SK-N-MC (cell line): ENCODE measurements around the gene C2CD2.

Experiments used
- DNase-seq: peaks from one replicate; pipeline ENCODE4 v3.0.0-alpha.2; 2011; ENCODE audit warnings: low read depth, low spot score
- H3K27ac ChIP-seq: fragments of 200-600 bp; sonication (generic); 2 replicates; pipeline ENCODE4 v1.5.1; 2016; ENCODE audit warnings: mixed run types
- H3K36me3 ChIP-seq: fragments of 200-600 bp; sonication (generic); 2 replicates; pipeline ENCODE4 v1.6.1; 2017; ENCODE audit warnings: antibody characterized with exemption, low read length, mixed read lengths; ENCODE audit not compliant: insufficient read depth
- H3K4me3 ChIP-seq: fragments of 200-600 bp; sonication (generic); 2 replicates; pipeline ENCODE4 v1.5.1; 2016
- H3K9ac ChIP-seq: fragments of 200-600 bp; sonication (generic); 2 replicates; pipeline ENCODE4 v1.8.0; 2017; ENCODE audit warnings: mixed run types, mixed read lengths; ENCODE audit not compliant: insufficient read length
- H3K9me3 ChIP-seq: fragments of 200-600 bp; sonication (generic); 2 replicates; pipeline ENCODE4 v1.6.1; 2017; ENCODE audit warnings: low read depth, mild to moderate bottlenecking, antibody characterized with exemption, low read length, moderate library complexity, mixed read lengths
- EZH2 ChIP-seq: fragments of 200-600 bp; sonication (generic); IDR thresholded peaks from one replicate; pipeline ENCODE4 v1.6.1; 2017; ENCODE audit warnings: antibody characterized with exemption
- FOXP2 ChIP-seq: optimal IDR thresholded peaks from 2 replicates; pipeline ENCODE3; 2011; ENCODE audit warnings: mild to moderate bottlenecking, moderate library complexity; ENCODE audit not compliant: insufficient read depth; ENCODE audit errors: extremely low read length, control extremely low read depth
- POLR2AphosphoS5 ChIP-seq: IDR thresholded peaks from 2 replicates; pipeline ENCODE4 v1.6.1; 2012; ENCODE audit warnings: mild to moderate bottlenecking, low read depth, low read length, borderline replicate concordance

C2CD2 gene

DNA sequence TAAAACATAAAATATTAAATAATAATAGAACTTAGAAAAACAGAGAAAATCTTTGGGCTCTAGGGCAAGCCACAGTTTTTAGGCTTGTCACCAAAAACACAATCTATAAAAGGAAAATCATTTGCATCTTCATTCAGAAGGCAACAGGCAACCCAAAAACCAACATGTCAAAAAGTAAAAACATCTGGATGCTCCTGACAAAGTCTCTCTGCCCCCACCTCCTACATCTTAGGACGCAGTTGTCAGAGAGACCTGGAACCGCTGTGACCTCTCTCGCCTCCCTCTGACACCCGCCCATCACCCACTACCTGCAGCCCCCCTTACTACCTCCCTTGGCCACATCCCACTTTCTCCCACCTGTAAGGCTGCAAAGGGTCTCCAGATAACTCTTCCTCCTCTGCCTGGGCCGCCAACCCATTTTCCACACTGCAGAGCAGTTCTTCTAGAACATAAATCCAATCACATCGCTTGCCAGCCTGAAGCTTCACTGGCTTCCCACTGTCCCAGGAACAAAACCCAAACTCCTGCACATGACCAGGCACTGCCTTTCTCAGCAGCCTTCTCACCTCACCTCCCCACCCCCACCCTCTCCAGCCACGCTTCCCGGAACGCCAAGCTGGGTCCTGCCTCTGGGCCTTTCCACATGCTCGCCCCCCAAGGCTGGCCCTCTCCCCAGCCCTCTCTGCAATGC, 89.4 kb downstream of the C2CD2 start:
- Histone ChIP-seq H3K9ac (no peak overlapping the region), H3K27ac (no peak overlapping the region), H3K36me3 (no peaks in the 10 kb centered on the region; the same call in 1 of the 2 replicates), H3K4me3 (no peak overlapping the region), H3K9me3 (no peaks in the 10 kb centered on the region)
- no peak for TF ChIP-seq FOXP2
- no peak for TF ChIP-seq POLR2AphosphoS5
- TF ChIP-seq EZH2: no peak
- DNase-seq: no peak

- Histone ChIP-seq H3K4me3 (no peak overlapping the region), H3K9me3 (no peaks in the 10 kb centered on the region), H3K9ac (no peak overlapping the region), H3K27ac (no peak overlapping the region), H3K36me3 (no peaks in the 10 kb centered on the region; the same call in 1 of the 2 replicates)
- TF ChIP-seq FOXP2 (no peak), EZH2 (no peak), POLR2AphosphoS5 (no peak)
- no peak for DNase-seq
These were observed 90.4 kb downstream of the C2CD2 start for GRCh38 chr21:41863439-41863740.

- Histone ChIP-seq H3K9me3 (no peaks in the 10 kb centered on the region), H3K4me3 (no peak overlapping the region), H3K9ac (no peak overlapping the region), H3K36me3 (peaks cover 3% of the 10 kb centered on the region; the same call in 1 of the 2 replicates), H3K27ac (no peak overlapping the region)
- DNase-seq: no peak
- no peak for TF ChIP-seq POLR2AphosphoS5
- TF ChIP-seq FOXP2: no peak
- no peak for TF ChIP-seq EZH2
These were observed 91.8 kb downstream of the C2CD2 start for GRCh38 chr21:41861987-41862386.

- Histone ChIP-seq H3K36me3 (peaks cover 6% of the 10 kb centered on the region; the same call in 1 of the 2 replicates), H3K9ac (no peak overlapping the region), H3K4me3 (no peak overlapping the region), H3K27ac (no peak overlapping the region), H3K9me3 (no peaks in the 10 kb centered on the region)
- TF ChIP-seq FOXP2 (no peak), EZH2 (no peak), POLR2AphosphoS5 (no peak)
- DNase-seq: no peak
These were observed 92.6 kb downstream of the C2CD2 start for GRCh38 chr21:41861255-41861654.

GRCh38 chr21:41859297-41859980, 94.4 kb downstream of the C2CD2 start:
- TF ChIP-seq EZH2: no peak
- no peak for TF ChIP-seq FOXP2
- no peak for TF ChIP-seq POLR2AphosphoS5
- Histone ChIP-seq H3K36me3 (peaks cover 17% of the 10 kb centered on the region), H3K9ac (no peak overlapping the region), H3K4me3 (no peak overlapping the region), H3K27ac (no peak overlapping the region), H3K9me3 (no peaks in the 10 kb centered on the region)
- no peak for DNase-seq

- Histone ChIP-seq H3K36me3 (peaks cover 25% of the 10 kb centered on the region), H3K9ac (no peak overlapping the region), H3K9me3 (no peaks in the 10 kb centered on the region), H3K27ac (no peak overlapping the region), H3K4me3 (no peak overlapping the region)
- no peak for TF ChIP-seq EZH2
- TF ChIP-seq POLR2AphosphoS5: no peak
- no peak for TF ChIP-seq FOXP2
- DNase-seq: no peak
These were observed 95.1 kb downstream of the C2CD2 start for GRCh38 chr21:41858466-41859296.

- TF ChIP-seq FOXP2 (no peak), POLR2AphosphoS5 (no peak), EZH2 (no peak)
- Histone ChIP-seq H3K27ac (no peak overlapping the region), H3K36me3 (peaks cover 31% of the 10 kb centered on the region)
These were observed 96.0 kb downstream of the C2CD2 start for GRCh38 chr21:41857771-41858300.

DNA sequence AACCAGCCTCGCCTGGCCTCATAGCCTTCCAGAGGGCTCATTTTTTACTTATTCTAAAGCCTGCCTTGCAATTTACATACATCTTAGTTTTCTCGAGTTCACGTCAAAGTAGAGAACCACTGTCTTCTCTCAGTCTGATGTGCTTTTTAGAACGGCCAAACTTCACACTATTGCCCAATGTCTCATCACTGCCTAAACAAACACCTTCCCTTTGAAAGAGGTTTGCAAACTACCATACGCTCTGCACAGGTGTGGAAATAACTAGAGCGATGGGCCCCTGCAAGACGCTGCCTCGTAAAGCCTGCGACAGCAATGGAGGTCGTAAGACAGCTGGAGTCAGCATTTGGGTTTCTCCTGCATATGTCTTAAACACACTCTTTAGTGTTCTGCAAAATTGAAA, 97.2 kb downstream of the C2CD2 start:
- peaks cover 31% of the 10 kb centered on the region for H3K36me3 ChIP-seq

More at GRCh38 chr21:41857771-41858300, 96.0 kb downstream of the C2CD2 start:
- no peak for DNase-seq
- no peak overlapping the region for H3K4me3 ChIP-seq
- H3K9ac ChIP-seq: no peak overlapping the region
- no peaks in the 10 kb centered on the region for H3K9me3 ChIP-seq

More for the DNA sequence above, 97.2 kb downstream of the C2CD2 start:
- no peak overlapping the region for H3K4me3 ChIP-seq
- H3K9me3 ChIP-seq: no peaks in the 10 kb centered on the region
- TF ChIP-seq FOXP2 (no peak), POLR2AphosphoS5 (no peak), EZH2 (no peak)
- peak overlapping the region; percentile 65; the same call in 1 of the 2 replicates for H3K27ac ChIP-seq
- H3K9ac ChIP-seq: no peak overlapping the region
- no peak for DNase-seq
